SU-DHL-6 (cell line): Measurements from ENCODE around the gene CDK14.

Experiments
- H2AFZ ChIP-seq: fragments of 200-600 bp; sonication (generic); 2 replicates; pipeline ENCODE4 v1.6.1; 2014; ENCODE audit warnings: low read depth, mild to moderate bottlenecking, moderate library complexity, mixed read lengths, antibody characterized with exemption, low read length; ENCODE audit not compliant: severe bottlenecking
- H3F3A ChIP-seq: fragments of 200-600 bp; shearing (Covaris generic); 2 replicates; pipeline ENCODE4 v1.6.0; 2016; ENCODE audit warnings: antibody characterized with exemption, mild to moderate bottlenecking; ENCODE audit not compliant: insufficient read depth
- H3K27ac ChIP-seq: fragments of 200-600 bp; sonication (generic); 2 replicates; pipeline ENCODE4 v1.5.1; 2016; ENCODE audit warnings: low read depth, mild to moderate bottlenecking, low read length, moderate library complexity, mixed read lengths
- H3K27me3 ChIP-seq: fragments of 200-600 bp; sonication (generic), shearing (Covaris generic); 2 replicates; pipeline ENCODE4 v1.6.0; 2014; ENCODE audit warnings: mild to moderate bottlenecking, low read length
- H3K36me3 ChIP-seq: fragments of 200-600 bp; sonication (generic); 2 replicates; pipeline ENCODE4 v1.6.1; 2014; ENCODE audit warnings: mild to moderate bottlenecking, low read length, mixed read lengths
- H3K4me2 ChIP-seq: fragments of 300-600, 200-600 bp; shearing (Covaris generic), sonication (generic); 2 replicates; pipeline ENCODE4 v1.6.0; 2014; ENCODE audit warnings: low read length, low read depth, mild to moderate bottlenecking; ENCODE audit not compliant: poor library complexity, severe bottlenecking
- H3K4me3 ChIP-seq: fragments of 200-600 bp; sonication (generic); 2 replicates; pipeline ENCODE4 v1.5.1; 2014; ENCODE audit warnings: antibody characterized with exemption, low read length, mild to moderate bottlenecking, mixed read lengths; ENCODE audit not compliant: insufficient read depth, poor library complexity, severe bottlenecking
- H3K79me2 ChIP-seq: fragments of 200-600 bp; sonication (generic); 2 replicates; pipeline ENCODE4 v1.6.1; 2014; ENCODE audit warnings: mild to moderate bottlenecking, low read length, moderate library complexity; ENCODE audit not compliant: insufficient read depth
- H3K9ac ChIP-seq: fragments of 200-600 bp; sonication (generic); 2 replicates; pipeline ENCODE4 v1.7.0; 2014; ENCODE audit warnings: mild to moderate bottlenecking, low read length
- H3K9me2 ChIP-seq: fragments of 200-600 bp; sonication (generic); replicated peaks from 2 replicates; pipeline ENCODE4 v1.6.1; 2014; ENCODE audit warnings: low read length; ENCODE audit not compliant: insufficient read depth
- H3K9me3 ChIP-seq: fragments of 200-600 bp; sonication (generic); 2 replicates; pipeline ENCODE4 v1.6.1; 2014; ENCODE audit warnings: low read length, mixed read lengths; ENCODE audit not compliant: insufficient read depth
- H4K20me1 ChIP-seq: fragments of 200-600 bp; sonication (generic); 2 replicates; pipeline ENCODE4 v1.6.1; 2014; ENCODE audit warnings: low read depth, mild to moderate bottlenecking, antibody characterized with exemption, low read length, moderate library complexity, mixed read lengths
- EZH2phosphoT487 ChIP-seq: fragments of 200-600 bp; sonication (generic), shearing (Covaris generic); conservative IDR thresholded peaks from 2 replicates; pipeline ENCODE4 v1.6.1; 2018; ENCODE audit warnings: mild to moderate bottlenecking, antibody characterized with exemption, low read length, moderate library complexity, mixed read lengths
- TF ChIP-seq, protein P1 (sequence below): fragments of 200-600 bp; sonication (generic); IDR thresholded peaks from one replicate; pipeline ENCODE4 v1.5.1; 2017; ENCODE audit warnings: antibody characterized with exemption, mild to moderate bottlenecking, low read length, moderate library complexity; ENCODE audit not compliant: insufficient read depth, poor library complexity, severe bottlenecking

The CDK14 gene

GRCh38 chr7:90680484-90680883 lies 84.4 kb downstream of the CDK14 start:
- no peaks in the 10 kb centered on the region for H3K36me3 ChIP-seq
- no peaks in the 10 kb centered on the region for H3K79me2 ChIP-seq
- H2AFZ ChIP-seq, result no peak overlapping the region
- no peaks in the 10 kb centered on the region for H3K27me3 ChIP-seq
- H3K27ac ChIP-seq, result no peak overlapping the region
- TF ChIP-seq, protein P1, sequence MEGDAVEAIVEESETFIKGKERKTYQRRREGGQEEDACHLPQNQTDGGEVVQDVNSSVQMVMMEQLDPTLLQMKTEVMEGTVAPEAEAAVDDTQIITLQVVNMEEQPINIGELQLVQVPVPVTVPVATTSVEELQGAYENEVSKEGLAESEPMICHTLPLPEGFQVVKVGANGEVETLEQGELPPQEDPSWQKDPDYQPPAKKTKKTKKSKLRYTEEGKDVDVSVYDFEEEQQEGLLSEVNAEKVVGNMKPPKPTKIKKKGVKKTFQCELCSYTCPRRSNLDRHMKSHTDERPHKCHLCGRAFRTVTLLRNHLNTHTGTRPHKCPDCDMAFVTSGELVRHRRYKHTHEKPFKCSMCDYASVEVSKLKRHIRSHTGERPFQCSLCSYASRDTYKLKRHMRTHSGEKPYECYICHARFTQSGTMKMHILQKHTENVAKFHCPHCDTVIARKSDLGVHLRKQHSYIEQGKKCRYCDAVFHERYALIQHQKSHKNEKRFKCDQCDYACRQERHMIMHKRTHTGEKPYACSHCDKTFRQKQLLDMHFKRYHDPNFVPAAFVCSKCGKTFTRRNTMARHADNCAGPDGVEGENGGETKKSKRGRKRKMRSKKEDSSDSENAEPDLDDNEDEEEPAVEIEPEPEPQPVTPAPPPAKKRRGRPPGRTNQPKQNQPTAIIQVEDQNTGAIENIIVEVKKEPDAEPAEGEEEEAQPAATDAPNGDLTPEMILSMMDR, result no peak
- no peak for TF ChIP-seq EZH2phosphoT487
- H3K4me3 ChIP-seq, result no peak overlapping the region
- no peak overlapping the region for H3K4me2 ChIP-seq
- no peaks in the 10 kb centered on the region for H3K9me2 ChIP-seq
- 0 out of 2 replicates have a peak, but pooled peaks cover 5% of the 10 kb centered on the region for H4K20me1 ChIP-seq
- H3K9me3 ChIP-seq, result no peaks in the 10 kb centered on the region
- H3F3A ChIP-seq, result 0 out of 2 replicates have a peak, but pooled peaks cover 5% of the 10 kb centered on the region
- no peak overlapping the region for H3K9ac ChIP-seq

- Histone ChIP-seq H3K36me3 (no peaks in the 10 kb centered on the region), H3K9me3 (no peaks in the 10 kb centered on the region), H3K4me2 (no peak overlapping the region), H3K4me3 (no peak overlapping the region), H3K27ac (no peak overlapping the region), H4K20me1 (0 out of 2 replicates have a peak, but pooled peaks cover 5% of the 10 kb centered on the region), H2AFZ (no peak overlapping the region), H3F3A (0 out of 2 replicates have a peak, but pooled peaks cover 5% of the 10 kb centered on the region), H3K79me2 (no peaks in the 10 kb centered on the region), H3K9me2 (no peaks in the 10 kb centered on the region), H3K9ac (no peak overlapping the region), H3K27me3 (no peaks in the 10 kb centered on the region; the same call in 1 of the 2 replicates)
- TF ChIP-seq, protein P1, result no peak
- no peak for TF ChIP-seq EZH2phosphoT487
These were observed 85.4 kb downstream of the CDK14 start for GRCh38 chr7:90681336-90682022.

DNA sequence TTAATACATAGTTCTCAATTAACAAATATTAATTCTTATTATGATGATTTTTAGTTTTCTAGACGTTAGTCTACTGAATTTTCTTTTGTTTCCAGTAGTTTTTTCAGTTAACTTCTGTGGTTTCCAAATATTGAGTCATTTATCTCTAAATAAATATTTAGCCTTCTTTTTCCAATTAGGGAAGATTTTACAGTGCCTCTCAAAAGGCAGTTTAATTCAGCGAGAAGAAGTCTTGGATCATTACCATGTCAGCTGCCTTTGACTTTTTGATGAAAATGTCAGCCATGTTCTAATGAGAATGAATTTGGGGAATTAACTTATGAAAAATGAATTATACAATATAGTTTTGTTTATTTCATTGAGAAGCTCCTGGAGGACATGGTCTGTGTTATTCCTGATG lies 90.0 kb downstream of the CDK14 start:
- Histone ChIP-seq H3K79me2 (no peaks in the 10 kb centered on the region), H3K4me2 (no peak overlapping the region), H3K9ac (no peak overlapping the region), H3K27ac (no peak overlapping the region), H3K4me3 (no peak overlapping the region), H4K20me1 (0 out of 2 replicates have a peak, but pooled peaks cover 5% of the 10 kb centered on the region), H3K36me3 (no peaks in the 10 kb centered on the region), H3K9me2 (no peaks in the 10 kb centered on the region), H3K9me3 (no peaks in the 10 kb centered on the region), H2AFZ (no peak overlapping the region), H3F3A (0 out of 2 replicates have a peak, but pooled peaks cover 11% of the 10 kb centered on the region), H3K27me3 (no peaks in the 10 kb centered on the region; the same call in 1 of the 2 replicates)
- no peak for TF ChIP-seq EZH2phosphoT487
- TF ChIP-seq, protein P1, result no peak
